AG08396 (cell line): Measurements from ENCODE around the gene ARSI.

Experiments used
- DNase-seq: peaks from one replicate; pipeline ENCODE4 v3.0.0; 2012; ENCODE audit warnings: low spot score, mixed read lengths

ARSI gene

GRCh38 chr5:150302301-150303069 is at the start of gene ARSI:
ARSI (minus strand) TSS chr5:150302905; CDS start chr5:150302373, 532 bp downstream.
- peak; percentile 69 for DNase-seq

GRCh38 chr5:150350524-150351344 is 48.0 kb upstream of the ARSI start:
- peak; percentile 85 for DNase-seq

GRCh38 chr5:150349681-150350275 is 47.1 kb upstream of the ARSI start:
- DNase-seq, result no peak

- no peak for DNase-seq
Measured at GRCh38 chr5:150347451-150347850, 44.7 kb upstream of the ARSI start.

- no peak for DNase-seq
Measured at GRCh38 chr5:150347003-150347402, 44.3 kb upstream of the ARSI start.

- no peak for DNase-seq
Measured at GRCh38 chr5:150346592-150346991, 43.9 kb upstream of the ARSI start.

- no peak for DNase-seq
Measured at GRCh38 chr5:150345716-150346115, 43.0 kb upstream of the ARSI start.

GRCh38 chr5:150343994-150344631 is 41.4 kb upstream of the ARSI start:
- no peak for DNase-seq

GRCh38 chr5:150342583-150342982 is 39.9 kb upstream of the ARSI start:
- DNase-seq, result no peak

- DNase-seq, result no peak
Measured at GRCh38 chr5:150341989-150342388, 39.3 kb upstream of the ARSI start.

- no peak for DNase-seq
Measured at GRCh38 chr5:150341331-150341730, 38.6 kb upstream of the ARSI start.

- no peak for DNase-seq
Measured at GRCh38 chr5:150340614-150341255, 38.0 kb upstream of the ARSI start.

GRCh38 chr5:150339841-150340240 is 37.1 kb upstream of the ARSI start:
- no peak for DNase-seq

- no peak for DNase-seq
Measured at GRCh38 chr5:150339165-150339564, 36.5 kb upstream of the ARSI start.

GRCh38 chr5:150338546-150338945 is 35.8 kb upstream of the ARSI start:
- no peak for DNase-seq

GRCh38 chr5:150335778-150336177 is 33.1 kb upstream of the ARSI start:
- no peak for DNase-seq

- DNase-seq, result no peak
Measured at GRCh38 chr5:150333400-150333799, 30.7 kb upstream of the ARSI start.

GRCh38 chr5:150329881-150330876 is 27.5 kb upstream of the ARSI start:
- DNase-seq, result no peak

- DNase-seq, result no peak
Measured at GRCh38 chr5:150329038-150329437, 26.3 kb upstream of the ARSI start.

GRCh38 chr5:150328515-150328914 is 25.8 kb upstream of the ARSI start:
- no peak for DNase-seq

GRCh38 chr5:150327139-150327538 is 24.4 kb upstream of the ARSI start:
- DNase-seq, result no peak
